H9 (cell line): ENCODE data around the gene HOGA1. TPM values are rescaled to one million over a fixed set of nuclear protein-coding genes. Genes with fewer than 3 reads are reported as not detected.

Experiments
- DNase-seq: peaks from one replicate; pipeline ENCODE4 v3.0.0-alpha.2; 2017
- H2AFZ ChIP-seq: one replicate; pipeline ENCODE4 v1.6.1; 2013; ENCODE audit warnings: mild to moderate bottlenecking, low read length, control low read depth, moderate library complexity
- H2AK5ac ChIP-seq: 2 replicates; pipeline ENCODE4 v1.6.1; 2013; ENCODE audit warnings: low read length, control low read depth, mixed read lengths; ENCODE audit not compliant: insufficient read length
- H2BK120ac ChIP-seq: one replicate; pipeline ENCODE4 v1.6.1; 2013; ENCODE audit warnings: low read depth, mild to moderate bottlenecking, low read length, control low read depth, inconsistent platforms; ENCODE audit not compliant: poor library complexity, severe bottlenecking
- H2BK12ac ChIP-seq: 2 replicates; pipeline ENCODE4 v1.6.1; 2013; ENCODE audit warnings: low read length, control low read depth, mixed read lengths, low read depth; ENCODE audit not compliant: insufficient read length
- H2BK15ac ChIP-seq: 2 replicates; pipeline ENCODE4 v1.6.1; 2013; ENCODE audit warnings: low read depth, low read length, control low read depth
- H2BK20ac ChIP-seq: one replicate; pipeline ENCODE4 v1.6.1; 2013; ENCODE audit warnings: low read depth, mild to moderate bottlenecking, low read length, control low read depth, inconsistent platforms; ENCODE audit not compliant: poor library complexity, severe bottlenecking
- H2BK5ac ChIP-seq: 2 replicates; pipeline ENCODE4 v1.6.1; 2013; ENCODE audit warnings: low read length, control low read depth, mixed read lengths; ENCODE audit not compliant: insufficient read length
- H3K14ac ChIP-seq: 2 replicates; pipeline ENCODE4 v1.6.1; 2013; ENCODE audit warnings: low read length, control low read depth; ENCODE audit not compliant: insufficient read depth
- H3K18ac ChIP-seq: 2 replicates; pipeline ENCODE4 v1.6.1; 2013; ENCODE audit warnings: low read depth, mild to moderate bottlenecking, mixed read lengths, low read length, control low read depth; ENCODE audit not compliant: insufficient read length
- H3K23ac ChIP-seq: 2 replicates; pipeline ENCODE4 v1.6.1; 2013; ENCODE audit warnings: low read length, control low read depth, mixed read lengths, low read depth; ENCODE audit not compliant: insufficient read length
- H3K23me2 ChIP-seq: 2 replicates; pipeline ENCODE4 v1.6.1; 2013; ENCODE audit warnings: low read depth, mild to moderate bottlenecking, mixed read lengths, low read length, control low read depth; ENCODE audit not compliant: insufficient read length, poor library complexity, severe bottlenecking
- H3K27ac ChIP-seq: 2 replicates; pipeline ENCODE4 v1.5.1; 2013; ENCODE audit warnings: low read length, control low read depth, mixed read lengths, low read depth; ENCODE audit not compliant: insufficient read length
- H3K27me3 ChIP-seq: 2 replicates; pipeline ENCODE4 v1.6.1; 2013; ENCODE audit warnings: low read length, control low read depth, inconsistent platforms; ENCODE audit not compliant: insufficient read depth
- H3K4ac ChIP-seq: 2 replicates; pipeline ENCODE4 v1.6.1; 2013; ENCODE audit warnings: low read depth, mild to moderate bottlenecking, control low read depth, inconsistent platforms, low read length, moderate library complexity
- H3K4me1 ChIP-seq: 2 replicates; pipeline ENCODE4 v1.6.1; 2013; ENCODE audit warnings: low read length, control low read depth, inconsistent platforms; ENCODE audit not compliant: insufficient read depth
- H3K4me2 ChIP-seq: 2 replicates; pipeline ENCODE4 v1.6.1; 2013; ENCODE audit warnings: low read length, control low read depth, mixed read lengths; ENCODE audit not compliant: insufficient read length, insufficient read depth
- H3K56ac ChIP-seq: 2 replicates; pipeline ENCODE4 v1.6.1; 2013; ENCODE audit warnings: low read depth, mild to moderate bottlenecking, mixed read lengths, low read length, control low read depth; ENCODE audit not compliant: insufficient read length
- H3K79me1 ChIP-seq: 2 replicates; pipeline ENCODE4 v1.6.1; 2013; ENCODE audit warnings: low read depth, mild to moderate bottlenecking, moderate library complexity, low read length, control low read depth, inconsistent platforms; ENCODE audit not compliant: insufficient read depth, poor library complexity, severe bottlenecking
- H3K79me2 ChIP-seq: 2 replicates; pipeline ENCODE4 v1.6.1; 2013; ENCODE audit warnings: low read length, control low read depth, inconsistent platforms; ENCODE audit not compliant: insufficient read depth
- H3K9ac ChIP-seq: 2 replicates; pipeline ENCODE4 v1.6.1; 2013; ENCODE audit warnings: low read length, control low read depth, mixed read lengths; ENCODE audit not compliant: insufficient read length; ENCODE audit errors: extremely low read depth
- H3K9me3 ChIP-seq: one replicate; pipeline ENCODE4 v1.6.1; 2013; ENCODE audit warnings: low read depth, low read length, inconsistent platforms; ENCODE audit not compliant: control insufficient read depth
- H3T11ph ChIP-seq: one replicate; pipeline ENCODE4 v1.6.1; 2013; ENCODE audit warnings: mild to moderate bottlenecking, low read length, control low read depth, inconsistent platforms
- H4K20me1 ChIP-seq: one replicate; pipeline ENCODE4 v1.6.1; 2013; ENCODE audit not compliant: control insufficient read depth, insufficient read length, insufficient read depth
- H4K5ac ChIP-seq: 2 replicates; pipeline ENCODE4 v1.6.1; 2013; ENCODE audit warnings: low read depth, mild to moderate bottlenecking, mixed read lengths, low read length, control low read depth; ENCODE audit not compliant: insufficient read length
- H4K8ac ChIP-seq: replicated peaks from 2 replicates; pipeline ENCODE4 v1.6.1; 2013; ENCODE audit warnings: low read length, control low read depth, mixed read lengths, low read depth; ENCODE audit not compliant: insufficient read length
- H4K91ac ChIP-seq: 2 replicates; pipeline ENCODE4 v1.6.1; 2013; ENCODE audit warnings: low read depth, mild to moderate bottlenecking, moderate library complexity, mixed read lengths, low read length, control low read depth; ENCODE audit not compliant: insufficient read length
- H3K27ac Mint-ChIP-seq, 3 experiments: 2 replicates in 2 of 3; 3 replicates in 1 of 3; pipeline ENCODE4 v1.8.0; 2020 to 2021; ENCODE audit warnings: mixed read lengths in 3 of 3, mild to moderate bottlenecking in 1 of 3, moderate library complexity in 1 of 3
- H3K27me3 Mint-ChIP-seq: 2 replicates; pipeline ENCODE4 v1.8.0; 2021; ENCODE audit warnings: low read depth, mild to moderate bottlenecking, moderate library complexity, mixed read lengths
- H3K36me3 Mint-ChIP-seq, 3 experiments: 2 replicates in 2 of 3; 3 replicates in 1 of 3; pipeline ENCODE4 v1.8.0; 2020 to 2021; ENCODE audit warnings: low read depth in 3 of 3, mixed read lengths in 3 of 3; ENCODE audit not compliant: insufficient read depth in 1 of 3
- H3K4me1 Mint-ChIP-seq, 2 experiments: 2 replicates each; pipeline ENCODE4 v1.8.0; 2020; ENCODE audit warnings: mixed read lengths in 2 of 2
- H3K4me3 Mint-ChIP-seq, 2 experiments: 2 replicates in 1 of 2; 3 replicates in 1 of 2; pipeline ENCODE4 v1.8.0; 2020 to 2021; ENCODE audit warnings: mild to moderate bottlenecking in 2 of 2, mixed read lengths in 2 of 2, moderate library complexity in 1 of 2
- H3K9me3 Mint-ChIP-seq, 2 experiments: 2 replicates in 1 of 2; 3 replicates in 1 of 2; pipeline ENCODE4 v1.8.0; 2020; ENCODE audit warnings: mild to moderate bottlenecking in 2 of 2, mixed read lengths in 2 of 2, moderate library complexity in 1 of 2
- CTCF ChIP-seq: fragments of 200-600 bp; sonication (generic); conservative IDR thresholded peaks from 3 replicates; pipeline ENCODE4 v1.8.0; 2021; ENCODE audit warnings: antibody characterized with exemption, mild to moderate bottlenecking
- WGBS: extraction: QIAGEN DNeasy Blood & Tissue Kit; methylation state at CpG from one replicate; pipeline ENCODE4 v1.1.7; 2013; ENCODE audit warnings: missing lambda C conversion rate, low lambda C conversion rate, mixed read lengths; ENCODE audit not compliant: insufficient read length; ENCODE audit errors: extremely low coverage; 5-methylcytosine and 5-hydroxymethylcytosine counted together
- total RNA-seq: library from RNA; stranded (reverse); gene quantifications from 2 replicates; pipeline ENCODE4 v1.2.1, GENCODE V29; 2021

The HOGA1 gene
- total RNA-seq, 1 experiment from 2014 or later, result 0.79 TPM

GRCh38 chr10:97618733-97619132 lies 34.5 kb downstream of the HOGA1 start:
- no peak overlapping the region for H3K27ac ChIP-seq

More at GRCh38 chr10:97618733-97619132, 34.5 kb downstream of the HOGA1 start:
- H3K27me3 ChIP-seq, result no peaks in the 10 kb centered on the region
- no peak overlapping the region for H3K4me2 ChIP-seq
- Mint-ChIP-seq H3K4me1 (no peaks in the 10 kb centered on the region), H3K4me3 (no peak overlapping the region), H3K36me3 (0 out of 7 replicates have a peak, but pooled peaks cover 3 to 5% (median 4%) of the 10 kb centered on the region in 3 experiments), H3K9me3 (no peaks in the 10 kb centered on the region), H3K27ac (no peak overlapping the region), H3K27me3 (no peaks in the 10 kb centered on the region)
- H3K9me3 ChIP-seq, result no peaks in the 10 kb centered on the region
- no peak overlapping the region for H3K18ac ChIP-seq
- H2AK5ac ChIP-seq, result no peak overlapping the region
- no peak overlapping the region for H2BK12ac ChIP-seq
- no peaks in the 10 kb centered on the region for H3K79me2 ChIP-seq
- no peak overlapping the region for H2BK20ac ChIP-seq
- no peak overlapping the region for H3K56ac ChIP-seq
- H3K23me2 ChIP-seq, result no peaks in the 10 kb centered on the region
- no peak overlapping the region for H3K9ac ChIP-seq
- H2BK5ac ChIP-seq, result no peak overlapping the region
- no peaks in the 10 kb centered on the region for H3K79me1 ChIP-seq
- H4K8ac ChIP-seq, result no peak overlapping the region
- H4K20me1 ChIP-seq, result no peaks in the 10 kb centered on the region
- no peak overlapping the region for H3K4ac ChIP-seq
- no peak overlapping the region for H3T11ph ChIP-seq
- no peak overlapping the region for H2AFZ ChIP-seq
- no peak for TF ChIP-seq CTCF
- H4K5ac ChIP-seq, result no peak overlapping the region
- H3K23ac ChIP-seq, result no peak overlapping the region
- H2BK15ac ChIP-seq, result no peak overlapping the region
- no peak overlapping the region for H2BK120ac ChIP-seq
- H3K14ac ChIP-seq, result no peak overlapping the region
- no peaks in the 10 kb centered on the region for H3K4me1 ChIP-seq
- DNase-seq, result no peak
- no peak overlapping the region for H4K91ac ChIP-seq
- WGBS, result no CpG with 5 or more reads among the region's 4 CpGs
